ENCODE data around the gene GCDH. TPM values are rescaled to one million over a fixed set of nuclear protein-coding genes. Genes with fewer than 3 reads are reported as not detected.

The GCDH gene
- total RNA-seq, 1 donor from 2014 or later = 51.6 TPM

GRCh38 chr19:12924621-12925310 is 33.8 kb downstream of the GCDH start:
- no peaks in the 10 kb centered on the region for H3K27me3 Mint-ChIP-seq (ENCODE audit: low read depth)
- H3K9me3 Mint-ChIP-seq = no peaks in the 10 kb centered on the region
- H3K4me1 Mint-ChIP-seq (ENCODE audit: low read depth) = peaks cover 4% of the 10 kb centered on the region
- DNase-seq (ENCODE audit: low spot score) = no peak
- no peak overlapping the region for H3K27ac Mint-ChIP-seq
- H3K36me3 Mint-ChIP-seq (ENCODE audit: low read depth) = peaks cover 69% of the 10 kb centered on the region
- H3K4me3 Mint-ChIP-seq (ENCODE audit: low read depth) = no peak overlapping the region
- intact Hi-C loops (cut with micrococcal nuclease) = no loop called here

- H3K27me3 Mint-ChIP-seq (ENCODE audit: low read depth) = no peaks in the 10 kb centered on the region
- H3K27ac Mint-ChIP-seq = no peak overlapping the region
- H3K36me3 Mint-ChIP-seq (ENCODE audit: low read depth) = peaks cover 59% of the 10 kb centered on the region
- no peak for DNase-seq (ENCODE audit: low spot score)
- H3K4me1 Mint-ChIP-seq (ENCODE audit: low read depth) = peaks cover 17% of the 10 kb centered on the region
- H3K9me3 Mint-ChIP-seq = no peaks in the 10 kb centered on the region
- no peak overlapping the region for H3K4me3 Mint-ChIP-seq (ENCODE audit: low read depth)
- intact Hi-C loops (cut with micrococcal nuclease) = no loop called here
Measured at GRCh38 chr19:12930002-12930645, 39.2 kb downstream of the GCDH start.

GRCh38 chr19:12932392-12933286 is 41.7 kb downstream of the GCDH start:
- Mint-ChIP-seq H3K4me3 (ENCODE audit: low read depth) (peak overlapping the region; percentile 99), H3K27me3 (ENCODE audit: low read depth) (no peaks in the 10 kb centered on the region), H3K9me3 (no peaks in the 10 kb centered on the region), H3K36me3 (ENCODE audit: low read depth) (peaks cover 45% of the 10 kb centered on the region), H3K4me1 (ENCODE audit: low read depth) (peaks cover 30% of the 10 kb centered on the region), H3K27ac (peak overlapping the region; percentile 93)
- intact Hi-C loops (cut with micrococcal nuclease) = loop anchor here (1.0 to 2.0 kb wide), 2 partner anchors 13 to 14 kb away; partner anchors contain the start of genes RAD23A and SYCE2
- DNase-seq (ENCODE audit: low spot score) = no peak

GRCh38 chr19:12933287-12934072 is 42.5 kb downstream of the GCDH start, which contains the start of gene FARSA:
TSS of gene FARSA (minus strand) at chr19:12933711. CDS start at chr19:12933696, 15 bp downstream.
- no peaks in the 10 kb centered on the region for H3K9me3 Mint-ChIP-seq
- peak; percentile 82 for DNase-seq (ENCODE audit: low spot score)
- peak within 1 kb of the TSS; percentile 99 for H3K4me3 Mint-ChIP-seq (ENCODE audit: low read depth)

GRCh38 chr19:12935071-12935470 is 44.1 kb downstream of the GCDH start:
- H3K9me3 Mint-ChIP-seq = no peaks in the 10 kb centered on the region
- DNase-seq (ENCODE audit: low spot score) = no peak
- no peaks in the 10 kb centered on the region for H3K27me3 Mint-ChIP-seq (ENCODE audit: low read depth)
- H3K27ac Mint-ChIP-seq = no peak overlapping the region
- intact Hi-C loops (cut with micrococcal nuclease) = loop anchor here (5.0 kb wide), 1 partner anchor 143 kb away; the partner anchor contains the start of gene JUNB
- H3K36me3 Mint-ChIP-seq (ENCODE audit: low read depth) = peaks cover 44% of the 10 kb centered on the region
- peaks cover 45% of the 10 kb centered on the region for H3K4me1 Mint-ChIP-seq (ENCODE audit: low read depth)
- H3K4me3 Mint-ChIP-seq (ENCODE audit: low read depth) = no peak overlapping the region

More at GRCh38 chr19:12933287-12934072, 42.5 kb downstream of the GCDH start, which contains the start of gene FARSA:
- peaks cover 35% of the 10 kb centered on the region for H3K4me1 Mint-ChIP-seq (ENCODE audit: low read depth)
- H3K36me3 Mint-ChIP-seq (ENCODE audit: low read depth) = peaks cover 41% of the 10 kb centered on the region
- peak within 1 kb of the TSS; percentile 93 for H3K27ac Mint-ChIP-seq
- H3K27me3 Mint-ChIP-seq (ENCODE audit: low read depth) = no peaks in the 10 kb centered on the region
- intact Hi-C loops (cut with micrococcal nuclease) = loop anchor here (1.0 to 2.0 kb wide), 2 partner anchors 12 to 15 kb away; partner anchors contain the start of genes RAD23A and SYCE2

- H3K9me3 Mint-ChIP-seq = no peaks in the 10 kb centered on the region
- H3K27me3 Mint-ChIP-seq (ENCODE audit: low read depth) = no peaks in the 10 kb centered on the region
- H3K36me3 Mint-ChIP-seq (ENCODE audit: low read depth) = peaks cover 51% of the 10 kb centered on the region
- peak overlapping the region; percentile 6 for H3K4me3 Mint-ChIP-seq (ENCODE audit: low read depth)
- intact Hi-C loops (cut with micrococcal nuclease) = loop anchor here (5.0 kb wide), 1 partner anchor 144 kb away; the partner anchor contains the start of gene JUNB
- peak overlapping the region; percentile 11 for H3K27ac Mint-ChIP-seq
- no peak for DNase-seq (ENCODE audit: low spot score)
- H3K4me1 Mint-ChIP-seq (ENCODE audit: low read depth) = peaks cover 52% of the 10 kb centered on the region
Measured at GRCh38 chr19:12936582-12936981, 45.6 kb downstream of the GCDH start.

- intact Hi-C loops (cut with micrococcal nuclease) = loop anchor here (5.0 kb wide), 1 partner anchor 145 kb away; the partner anchor contains the start of gene JUNB
- Mint-ChIP-seq H3K27me3 (ENCODE audit: low read depth) (no peaks in the 10 kb centered on the region), H3K36me3 (ENCODE audit: low read depth) (peaks cover 54% of the 10 kb centered on the region), H3K4me3 (ENCODE audit: low read depth) (peak overlapping the region; percentile 99), H3K4me1 (ENCODE audit: low read depth) (peaks cover 52% of the 10 kb centered on the region), H3K27ac (peak overlapping the region; percentile 84), H3K9me3 (no peaks in the 10 kb centered on the region)
- no peak for DNase-seq (ENCODE audit: low spot score)
Measured at GRCh38 chr19:12937093-12937926, 46.4 kb downstream of the GCDH start.

GRCh38 chr19:12937927-12938778 is 47.2 kb downstream of the GCDH start, which contains the start of gene CALR:
TSS of gene CALR (plus strand) at chr19:12938609. CDS start at chr19:12938680, 71 bp downstream.
- H3K27ac Mint-ChIP-seq = peak within 1 kb of the TSS; percentile 84
- no peaks in the 10 kb centered on the region for H3K27me3 Mint-ChIP-seq (ENCODE audit: low read depth)
- H3K4me1 Mint-ChIP-seq (ENCODE audit: low read depth) = peaks cover 44% of the 10 kb centered on the region
- intact Hi-C loops (cut with micrococcal nuclease) = loop anchor here (1.0 to 5.0 kb wide), 4 partner anchors 47 to 213 kb away; partner anchors contain the start of genes GCDH, GET3, IER2 and JUNB
- H3K36me3 Mint-ChIP-seq (ENCODE audit: low read depth) = peaks cover 54% of the 10 kb centered on the region
- H3K9me3 Mint-ChIP-seq = no peaks in the 10 kb centered on the region
- H3K4me3 Mint-ChIP-seq (ENCODE audit: low read depth) = peak within 1 kb of the TSS; percentile 99
- DNase-seq (ENCODE audit: low spot score) = peak; percentile 99

GRCh38 chr19:12938779-12939601 is 48.0 kb downstream of the GCDH start:
- no peaks in the 10 kb centered on the region for H3K9me3 Mint-ChIP-seq
- H3K4me1 Mint-ChIP-seq (ENCODE audit: low read depth) = peaks cover 48% of the 10 kb centered on the region
- no peaks in the 10 kb centered on the region for H3K27me3 Mint-ChIP-seq (ENCODE audit: low read depth)
- peaks cover 57% of the 10 kb centered on the region for H3K36me3 Mint-ChIP-seq (ENCODE audit: low read depth)
- intact Hi-C loops (cut with micrococcal nuclease) = loop anchor here (1.0 to 5.0 kb wide), 4 partner anchors 48 to 212 kb away; partner anchors contain the start of genes GCDH, GET3, IER2 and JUNB
- H3K4me3 Mint-ChIP-seq (ENCODE audit: low read depth) = peak overlapping the region; percentile 99
- peak overlapping the region; percentile 84 for H3K27ac Mint-ChIP-seq
- DNase-seq (ENCODE audit: low spot score) = peak; percentile 33
